Hepatocyte (in vitro differentiated cells): ENCODE results near the gene ARPIN.

Experiments
- CTCF ChIP-seq: fragments of 200-600 bp; sonication (generic); IDR thresholded peaks from 2 replicates; pipeline ENCODE4 v1.5.1; 2016; ENCODE audit warnings: antibody characterized with exemption, mild to moderate bottlenecking; ENCODE audit not compliant: poor library complexity
- EZH2 ChIP-seq: fragments of 200-600 bp; sonication (generic); IDR thresholded peaks from 2 replicates; pipeline ENCODE4 v1.6.1; 2016; ENCODE audit warnings: antibody characterized with exemption, mild to moderate bottlenecking, borderline replicate concordance
- EZH2phosphoT487 ChIP-seq: fragments of 200-600 bp; sonication (generic); IDR thresholded peaks from one replicate; pipeline ENCODE4 v1.6.1; 2018; ENCODE audit warnings: antibody characterized with exemption, mild to moderate bottlenecking, low read depth, moderate library complexity; ENCODE audit not compliant: unreplicated experiment, severe bottlenecking

GRCh38 chr15:89877083-89877425, 35.7 kb downstream of the ARPIN start:
- TF ChIP-seq EZH2phosphoT487 (no peak), CTCF (no peak), EZH2 (no peak)
